Hepatic stellate cell (primary cell): ENCODE measurements around the gene AKT3.

Source experiments
- DNase-seq: peaks from one replicate; pipeline ENCODE4 v3.0.0; 2011; ENCODE audit warnings: low spot score

AKT3 gene

GRCh38 chr1:243461700-243462099 lies 388.3 kb downstream of the AKT3 start:
- no peak for DNase-seq

- no peak for DNase-seq
These were observed 391.0 kb downstream of the AKT3 start for GRCh38 chr1:243459059-243459458.

GRCh38 chr1:243457363-243457982 lies 392.6 kb downstream of the AKT3 start:
- DNase-seq, result no peak

- no peak for DNase-seq
These were observed 394.0 kb downstream of the AKT3 start for GRCh38 chr1:243455760-243456651.

- no peak for DNase-seq
These were observed 395.6 kb downstream of the AKT3 start for GRCh38 chr1:243454328-243454997.

DNA sequence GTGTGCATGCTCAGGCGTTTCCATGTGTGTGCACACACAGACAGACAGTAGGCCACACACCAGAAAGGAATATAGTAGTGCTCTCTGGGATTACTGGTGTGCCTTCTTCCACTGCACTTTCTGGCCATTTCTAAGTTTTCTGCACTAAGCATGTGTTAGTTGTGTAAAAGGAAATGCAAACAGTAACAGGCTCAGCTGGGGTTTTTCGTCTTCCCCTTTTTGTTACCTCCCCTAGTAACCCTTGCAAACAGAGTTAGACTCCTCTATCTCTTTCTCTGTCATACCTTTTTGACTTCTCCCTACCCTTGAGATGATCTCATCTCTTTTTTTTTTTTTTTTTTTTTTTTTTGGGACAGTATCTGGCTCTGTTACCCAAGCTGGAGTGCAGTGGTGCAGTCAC lies 398.0 kb downstream of the AKT3 start:
- DNase-seq, result no peak

- no peak for DNase-seq
These were observed 400.7 kb downstream of the AKT3 start for GRCh38 chr1:243449373-243449772.

DNA sequence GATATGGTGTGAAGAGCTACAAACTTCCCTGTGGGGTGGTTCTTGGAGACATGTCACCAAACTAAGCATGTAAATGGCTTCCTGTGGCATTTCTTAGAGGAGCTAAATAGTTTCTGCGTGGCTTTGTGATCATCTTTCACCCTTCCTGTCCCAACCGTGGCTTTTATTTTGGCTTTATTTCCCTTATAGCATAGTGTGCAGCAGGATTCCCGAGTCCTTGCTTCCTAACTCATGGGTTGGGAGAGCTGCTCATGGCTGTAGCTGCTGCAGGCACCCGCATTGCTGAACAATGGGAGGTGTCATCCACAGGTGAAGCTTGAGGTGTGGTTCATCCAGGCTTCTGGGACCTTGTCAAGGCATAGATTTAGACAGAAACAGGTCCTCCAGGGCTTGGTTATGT lies 402.2 kb downstream of the AKT3 start:
- DNase-seq, result no peak

DNA sequence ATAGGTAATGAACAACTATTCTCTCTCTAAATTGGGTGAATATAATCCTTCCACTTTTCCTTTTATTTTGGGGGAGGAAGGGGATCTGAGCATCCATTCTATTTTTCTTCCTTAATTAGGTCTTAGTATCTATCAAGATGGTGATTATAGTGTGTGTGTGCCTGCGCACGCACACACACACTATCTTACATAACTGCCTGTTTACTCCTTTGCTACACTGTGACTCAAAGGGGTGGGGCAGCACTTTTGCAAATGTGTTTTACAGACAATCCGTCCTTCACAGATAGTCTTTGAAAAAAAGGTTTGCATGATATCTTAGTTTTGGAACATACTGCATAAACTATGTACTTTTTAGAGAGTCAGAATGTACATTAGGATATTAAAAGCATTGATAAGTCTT lies 402.7 kb downstream of the AKT3 start:
- DNase-seq, result no peak

GRCh38 chr1:243443557-243443956 lies 406.5 kb downstream of the AKT3 start:
- peak; percentile 23 for DNase-seq

GRCh38 chr1:243441601-243442000 lies 408.4 kb downstream of the AKT3 start:
- DNase-seq, result no peak

DNA sequence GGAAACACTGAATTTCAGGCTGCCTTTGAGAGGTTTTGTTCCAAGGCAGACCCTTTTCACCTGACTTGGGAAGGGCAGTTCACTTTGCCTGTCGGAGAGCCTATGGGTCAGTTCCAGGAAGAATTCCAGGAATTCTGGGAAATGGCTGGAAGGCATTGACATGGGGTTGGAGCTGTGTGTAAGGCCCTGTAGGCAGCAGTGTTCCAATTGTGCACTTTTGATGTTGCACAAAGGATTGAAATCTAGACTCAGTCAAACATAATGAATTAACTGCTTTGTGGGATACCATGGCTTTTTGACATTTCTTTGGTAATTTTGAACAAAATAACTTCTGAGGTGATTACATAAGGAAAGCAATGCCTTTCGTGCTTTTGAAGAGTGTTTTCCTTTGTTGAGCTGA lies 409.6 kb downstream of the AKT3 start:
- no peak for DNase-seq

- no peak for DNase-seq
These were observed 411.2 kb downstream of the AKT3 start for GRCh38 chr1:243438815-243439214.
